GM21367 (cell line): ENCODE data around the gene CCDC63.

ENCODE experiments used
- ATAC-seq: cut with Tn5 transposase; IDR thresholded peaks from one replicate; pipeline ENCODE4 v1.9.1; 2021; ENCODE audit not compliant: unreplicated experiment

CCDC63 gene

DNA sequence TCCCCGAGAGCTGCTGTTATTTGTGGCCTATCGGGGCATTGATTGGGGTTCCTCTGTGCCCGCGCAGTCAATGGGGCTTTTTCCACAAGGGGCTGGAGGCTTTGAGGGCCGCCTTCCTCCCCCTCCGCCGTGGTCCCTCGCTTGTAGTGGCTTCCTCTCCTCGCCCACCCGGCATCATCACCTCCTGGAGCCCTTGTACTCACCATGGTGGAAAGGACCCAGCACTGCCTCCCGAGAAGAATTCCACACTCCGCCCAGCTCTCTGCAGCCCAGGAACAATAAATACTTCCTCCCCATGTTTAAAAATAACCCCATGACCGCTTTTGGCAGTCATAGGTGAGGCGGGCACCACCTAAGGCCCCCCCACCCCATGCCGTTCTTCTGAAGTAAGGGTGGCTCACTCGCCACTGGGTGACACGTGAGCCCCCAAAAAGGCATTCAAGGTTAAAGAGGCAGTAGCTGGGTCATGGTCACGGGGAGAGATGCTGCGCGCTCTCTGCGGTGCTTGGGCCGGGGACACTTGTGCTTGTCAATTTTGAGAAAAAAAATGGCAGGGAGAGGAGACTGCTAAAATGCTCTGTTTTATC is 73.6 kb downstream of the CCDC63 start, which contains the start of gene MYL2:
MYL2 (minus strand) TSS at position 256 of the 587 bp plus-strand sequence; CDS start at position 206, 50 bp downstream.
- no peak for ATAC-seq

DNA sequence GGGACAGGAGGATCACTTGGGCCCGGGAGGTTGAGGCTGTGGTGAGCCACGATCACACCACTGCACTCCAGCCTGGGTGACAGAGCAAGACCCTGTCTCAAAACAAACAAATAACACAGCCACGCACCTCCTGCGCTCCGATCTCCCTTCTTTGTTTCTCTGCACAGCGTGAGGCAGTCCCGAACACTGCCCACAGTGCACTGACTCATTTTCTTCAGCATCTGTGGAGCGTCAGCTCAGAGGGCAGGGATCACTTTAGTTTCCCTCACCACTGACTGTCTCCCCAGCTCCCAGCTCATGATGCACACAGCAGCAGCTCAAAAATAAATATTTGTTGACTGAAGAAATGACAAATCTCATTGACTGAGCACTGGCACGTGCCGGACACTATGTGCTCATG is 74.5 kb downstream of the CCDC63 start:
- no peak for ATAC-seq

GRCh38 chr12:110922652-110923051 is 75.9 kb downstream of the CCDC63 start:
- no peak for ATAC-seq

DNA sequence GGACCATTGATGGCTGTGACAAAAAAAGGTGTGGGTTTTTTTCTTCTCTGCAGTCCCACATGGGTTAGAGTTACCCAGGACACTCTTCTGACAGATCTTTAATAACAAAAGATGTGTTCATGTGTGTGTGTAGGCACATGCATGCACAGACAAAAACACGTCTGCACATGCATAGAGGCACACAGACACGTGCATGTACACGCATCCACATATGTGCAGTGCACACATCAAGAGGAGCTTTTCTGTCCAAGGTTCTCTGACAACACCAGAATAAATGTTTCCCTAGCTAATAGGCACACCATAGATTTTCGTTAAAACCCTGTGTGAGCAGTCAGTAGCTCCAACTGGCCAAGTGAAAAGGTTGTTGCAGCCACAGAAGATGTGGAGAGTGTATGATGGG is 76.4 kb downstream of the CCDC63 start:
- ATAC-seq: no peak

DNA sequence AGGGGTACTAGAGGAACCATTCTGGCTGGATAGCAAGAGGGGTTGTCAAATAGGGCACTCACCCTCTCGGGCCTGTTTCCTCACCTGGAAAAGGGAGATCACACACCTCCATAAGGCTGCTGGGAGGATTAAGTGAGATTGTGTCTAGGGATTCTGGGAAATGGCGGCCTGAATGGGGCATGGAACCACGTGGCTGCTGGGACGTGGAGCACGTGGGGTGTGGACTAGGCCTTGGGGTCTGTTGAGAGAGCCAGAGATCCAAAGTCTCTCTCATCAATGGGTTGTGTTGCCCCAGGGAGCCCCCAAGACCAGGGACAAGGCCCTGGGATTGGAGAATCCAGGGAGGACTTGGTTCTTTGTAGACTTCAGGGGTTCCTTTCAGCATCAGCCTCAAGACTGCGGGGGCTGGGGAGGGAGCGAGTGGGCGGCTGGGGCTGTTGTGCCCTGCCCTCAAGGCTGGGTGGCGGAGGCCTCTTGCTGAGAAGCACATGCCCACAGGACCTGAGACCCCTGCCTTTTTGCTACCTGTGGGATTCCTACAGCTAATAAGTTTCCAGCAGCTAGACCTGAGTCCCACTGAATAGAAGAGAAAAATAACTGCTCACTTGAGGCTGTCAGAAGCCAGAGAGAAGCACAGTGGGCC is 77.0 kb downstream of the CCDC63 start:
- ATAC-seq: no peak

DNA sequence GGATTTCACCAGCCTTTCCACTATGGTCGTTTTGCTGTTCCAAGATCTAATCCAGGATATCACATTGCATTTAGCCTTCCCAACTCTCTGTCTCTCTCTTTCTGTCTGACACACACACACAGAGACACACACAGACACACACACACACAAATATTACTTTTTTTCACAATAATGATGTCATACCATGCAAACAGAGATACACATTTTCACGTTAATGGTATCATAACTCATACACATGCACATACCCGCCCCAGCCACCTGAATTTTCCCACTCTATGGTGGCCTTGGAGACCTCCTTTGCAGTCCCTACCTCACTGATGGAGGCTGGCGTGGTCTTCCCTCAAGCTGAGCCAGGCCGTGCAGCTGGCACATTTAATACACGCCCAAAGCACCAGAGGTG is 80.8 kb downstream of the CCDC63 start:
- ATAC-seq: no peak

DNA sequence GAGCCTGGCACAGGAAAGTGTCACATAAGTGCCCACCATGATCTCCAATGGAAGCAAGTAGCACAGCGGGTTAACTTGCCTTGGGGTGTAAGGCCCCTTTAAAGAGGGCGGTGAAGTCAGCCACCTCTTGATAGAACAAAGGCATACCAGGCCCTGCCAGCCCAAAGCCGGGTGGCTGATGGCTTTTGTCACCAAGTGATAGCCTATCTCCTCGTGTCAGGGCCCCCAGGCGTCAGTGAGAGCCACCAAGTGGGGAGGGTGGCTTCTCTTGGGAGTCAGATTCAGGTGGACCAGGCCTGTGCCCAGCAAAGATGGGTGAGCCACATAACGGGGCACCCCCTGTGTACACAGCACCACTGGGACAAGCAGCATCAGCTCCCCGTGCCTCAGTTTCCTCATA is 81.9 kb downstream of the CCDC63 start:
- ATAC-seq: no peak

DNA sequence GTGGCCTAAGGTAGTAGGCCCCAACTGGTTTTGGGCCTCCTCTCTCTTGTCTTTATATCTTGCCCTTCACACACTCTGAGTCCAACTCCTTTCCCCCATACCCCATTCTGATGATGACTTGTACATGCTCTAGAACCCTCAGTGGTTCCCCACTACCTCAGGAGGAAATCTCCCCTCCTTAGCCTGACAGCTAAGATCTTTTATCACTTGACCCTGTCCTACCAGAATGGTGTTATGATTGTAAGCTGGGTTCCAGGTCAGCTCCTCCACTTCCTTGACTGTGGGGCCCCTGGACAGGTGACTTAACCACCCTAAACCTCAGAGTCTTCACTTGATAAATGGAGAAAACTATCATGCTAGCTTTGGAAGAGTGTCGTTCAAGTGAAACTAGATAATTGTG is 83.0 kb downstream of the CCDC63 start:
- ATAC-seq: no peak

- no peak for ATAC-seq
Measured at GRCh38 chr12:110930348-110931314, 83.8 kb downstream of the CCDC63 start.

DNA sequence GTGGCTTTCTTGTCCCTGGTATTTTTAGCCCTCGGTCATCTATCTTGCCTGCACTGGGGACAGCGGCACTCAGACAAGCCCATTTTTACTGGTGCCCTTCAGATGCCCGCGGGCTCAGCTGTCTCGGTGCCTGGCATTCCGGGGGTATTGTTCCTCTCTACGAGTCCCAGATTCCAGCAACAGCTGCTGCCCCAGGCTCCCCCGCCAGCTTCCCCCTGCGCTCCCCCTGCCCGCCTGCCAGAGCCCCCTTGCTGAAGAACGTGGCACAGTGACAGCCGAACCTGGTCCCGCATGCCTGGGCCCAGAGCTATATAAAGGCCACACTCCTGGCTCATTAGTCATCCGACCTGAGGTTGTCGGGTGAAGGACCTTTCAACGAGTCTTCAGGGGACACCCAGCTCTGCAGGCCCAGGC is 84.5 kb downstream of the CCDC63 start:
- no peak for ATAC-seq

- ATAC-seq: no peak
Measured at GRCh38 chr12:110932046-110932445, 85.3 kb downstream of the CCDC63 start.

- no peak for ATAC-seq
Measured at GRCh38 chr12:110933326-110933974, 86.7 kb downstream of the CCDC63 start.

- no peak for ATAC-seq
Measured at GRCh38 chr12:110934093-110934852, 87.5 kb downstream of the CCDC63 start.

GRCh38 chr12:110935588-110935987 is 88.8 kb downstream of the CCDC63 start:
- no peak for ATAC-seq

DNA sequence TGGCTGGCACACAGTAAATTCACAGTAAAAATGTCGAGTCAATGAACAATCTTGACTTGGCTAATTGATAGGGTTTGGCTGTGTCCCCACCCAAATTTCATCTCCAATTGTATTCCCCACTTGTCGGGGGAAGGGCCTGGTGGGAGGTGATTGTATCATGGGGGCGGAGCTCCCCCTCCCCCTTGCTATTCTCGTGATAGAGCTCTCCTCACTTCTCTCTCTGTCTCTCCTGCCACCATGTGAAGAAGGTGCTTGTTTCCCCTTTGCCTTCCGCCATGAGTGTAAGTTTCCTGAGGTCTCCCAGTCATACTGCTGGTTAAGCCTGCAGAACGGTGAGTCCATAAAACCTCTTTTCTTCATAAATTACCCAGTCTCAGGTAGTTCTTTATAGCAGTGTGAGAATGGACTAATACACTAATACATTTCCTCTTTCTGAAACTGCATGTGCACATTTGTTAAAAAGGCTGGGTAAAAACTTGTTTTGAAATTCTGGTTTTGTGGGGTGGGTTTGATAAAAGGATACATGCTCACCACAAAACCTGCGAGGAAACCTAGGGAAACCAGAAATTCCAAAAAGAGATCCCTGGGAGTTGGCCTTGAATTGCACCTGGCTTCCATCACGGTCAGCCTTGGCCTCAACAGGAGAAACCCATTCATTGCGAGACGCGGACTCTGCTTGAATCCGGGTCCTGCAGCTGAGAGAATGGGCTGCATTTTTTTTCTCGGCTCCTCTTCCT is 89.7 kb downstream of the CCDC63 start:
- no peak for ATAC-seq

GRCh38 chr12:110937104-110937641 is 90.4 kb downstream of the CCDC63 start:
- ATAC-seq: no peak

- ATAC-seq: no peak
Measured at GRCh38 chr12:110940296-110940695, 93.5 kb downstream of the CCDC63 start.

DNA sequence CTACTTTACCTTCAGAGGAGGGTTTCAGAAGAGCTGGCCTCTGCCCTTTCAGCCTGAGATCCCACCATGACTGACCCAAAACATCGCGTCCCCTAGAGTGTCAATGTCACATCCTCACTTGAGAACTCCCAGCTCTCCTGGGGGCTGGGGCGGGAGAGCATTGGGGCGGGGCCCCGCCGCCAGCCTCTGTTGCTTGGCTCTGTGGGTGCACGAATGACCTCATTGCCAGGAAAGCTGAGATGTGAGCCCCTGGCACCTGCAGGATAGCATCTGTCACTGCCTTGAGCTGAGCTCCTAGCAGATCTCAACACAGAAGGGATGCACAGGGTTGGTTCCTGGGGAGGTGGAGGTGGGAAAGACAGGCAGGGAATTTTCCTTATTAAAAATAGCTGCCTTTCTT is 94.1 kb downstream of the CCDC63 start:
- ATAC-seq: no peak

- ATAC-seq: no peak
Measured at GRCh38 chr12:110941391-110941790, 94.6 kb downstream of the CCDC63 start.

DNA sequence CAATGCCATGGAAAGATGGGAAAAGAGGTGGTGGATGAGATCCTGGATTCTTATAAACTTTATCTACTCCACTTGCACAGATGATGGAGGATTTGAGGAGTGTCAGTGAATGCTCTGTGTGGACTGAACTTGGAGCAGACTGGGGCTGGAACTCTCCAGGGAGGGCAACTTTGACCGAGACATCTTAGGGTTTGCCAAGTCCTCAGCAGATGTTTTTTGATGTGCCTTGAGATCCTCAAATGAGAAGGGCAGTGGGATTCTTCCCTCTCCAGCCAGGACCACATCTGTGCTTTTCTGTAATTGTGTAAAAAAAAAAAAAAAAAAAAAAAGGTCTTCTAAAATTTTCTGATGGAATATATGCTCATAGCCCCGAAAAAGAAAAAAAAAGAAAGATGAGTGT is 96.6 kb downstream of the CCDC63 start:
- ATAC-seq: no peak
